CD8-positive, alpha-beta memory T cell (primary cell): ENCODE results near the gene LCN6. TPM values are rescaled to one million over a fixed set of nuclear protein-coding genes. Genes with fewer than 3 reads are reported as not detected.
"Not testable (repeated sequence)": the region's sequence is repeated elsewhere in the genome, so short reads cannot be mapped to it uniquely, and the experiment has no call there.

ENCODE experiments used
- CTCF ChIA-PET: fragments of 350-600 bp; sonication (Branson Sonifier 250); formaldehyde crosslinking; loops from one replicate; lab custom pipeline; 2021; ENCODE audit warnings: antibody characterized with exemption; lab: Charles Lee
- POLR2A ChIA-PET: fragments of 350-600 bp; sonication (Branson Sonifier 250); formaldehyde crosslinking; loops from one replicate; lab custom pipeline; 2021; ENCODE audit warnings: antibody characterized with exemption; lab: Charles Lee
- DNase-seq, 5 donors: peaks; one replicate each; pipeline versions ENCODE4 v3.0.0 to v3.0.0-alpha.2; 2020 to 2022; ENCODE audit warnings: mixed read lengths in 1 of 5
- H3K27ac ChIP-seq: one replicate; pipeline ENCODE4 v1.7.0; 2013; ENCODE audit warnings: low read depth, mild to moderate bottlenecking, low read length, moderate library complexity
- H3K27me3 ChIP-seq: 2 replicates; pipeline ENCODE4 v1.7.0; 2013; ENCODE audit warnings: low read length, mild to moderate bottlenecking; ENCODE audit not compliant: insufficient read depth, poor library complexity, severe bottlenecking
- H3K36me3 ChIP-seq: 2 replicates; pipeline ENCODE4 v1.7.0; 2013; ENCODE audit warnings: mild to moderate bottlenecking, low read length, moderate library complexity; ENCODE audit not compliant: insufficient read depth
- H3K4me1 ChIP-seq: 2 replicates; pipeline ENCODE4 v1.7.0; 2013; ENCODE audit warnings: mild to moderate bottlenecking, low read length, moderate library complexity; ENCODE audit not compliant: insufficient read depth
- H3K4me3 ChIP-seq: 2 replicates; pipeline ENCODE4 v1.7.0; 2013; ENCODE audit warnings: mild to moderate bottlenecking, low read length
- H3K9me3 ChIP-seq: 2 replicates; pipeline ENCODE4 v1.7.0; 2013; ENCODE audit warnings: mild to moderate bottlenecking, low read length
- H3K27ac Mint-ChIP-seq, 8 donors: one replicate each; pipeline ENCODE4 v1.8.0; 2020 to 2021; ENCODE audit warnings: mixed read lengths in 8 of 8, mild to moderate bottlenecking in 6 of 8, inconsistent platforms in 3 of 8, moderate library complexity in 3 of 8
- H3K27me3 Mint-ChIP-seq, 2 donors: one replicate each; pipeline ENCODE4 v1.8.0; 2020 to 2021; ENCODE audit warnings: mixed read lengths in 2 of 2, mild to moderate bottlenecking in 1 of 2, moderate library complexity in 1 of 2
- H3K36me3 Mint-ChIP-seq, 3 donors: one replicate each; pipeline ENCODE4 v1.8.0; 2020 to 2021; ENCODE audit warnings: mixed read lengths in 3 of 3, inconsistent platforms in 1 of 3, mild to moderate bottlenecking in 1 of 3
- H3K4me1 Mint-ChIP-seq, 3 donors: one replicate each; pipeline ENCODE4 v1.8.0; 2020 to 2021; ENCODE audit warnings: mixed read lengths in 3 of 3, inconsistent platforms in 1 of 3, mild to moderate bottlenecking in 1 of 3
- H3K4me3 Mint-ChIP-seq, 7 donors: one replicate each; pipeline ENCODE4 v1.8.0; 2020 to 2021; ENCODE audit warnings: mixed read lengths in 7 of 7, mild to moderate bottlenecking in 6 of 7, moderate library complexity in 4 of 7, inconsistent platforms in 2 of 7
- H3K9me3 Mint-ChIP-seq, 5 donors: one replicate each; pipeline ENCODE4 v1.8.0; 2020 to 2022; ENCODE audit warnings: mixed read lengths in 5 of 5, mild to moderate bottlenecking in 3 of 5, moderate library complexity in 2 of 5, inconsistent platforms in 1 of 5
- polyA plus RNA-seq: library from polyadenylated mRNA; unstranded; fragments of 300-500 nt; fragmentation: Illumina TruSeq; gene quantifications from one replicate; pipeline ENCODE4 v1.2.3, GENCODE V29; 2021
- total RNA-seq, 2 experiments: library from RNA; stranded (reverse); gene quantifications; one replicate each; pipeline ENCODE4 v1.2.3, GENCODE V29; 2021

The LCN6 gene
- total and polyA plus RNA-seq, 3 experiments from 2014 or later = not detected

DNA sequence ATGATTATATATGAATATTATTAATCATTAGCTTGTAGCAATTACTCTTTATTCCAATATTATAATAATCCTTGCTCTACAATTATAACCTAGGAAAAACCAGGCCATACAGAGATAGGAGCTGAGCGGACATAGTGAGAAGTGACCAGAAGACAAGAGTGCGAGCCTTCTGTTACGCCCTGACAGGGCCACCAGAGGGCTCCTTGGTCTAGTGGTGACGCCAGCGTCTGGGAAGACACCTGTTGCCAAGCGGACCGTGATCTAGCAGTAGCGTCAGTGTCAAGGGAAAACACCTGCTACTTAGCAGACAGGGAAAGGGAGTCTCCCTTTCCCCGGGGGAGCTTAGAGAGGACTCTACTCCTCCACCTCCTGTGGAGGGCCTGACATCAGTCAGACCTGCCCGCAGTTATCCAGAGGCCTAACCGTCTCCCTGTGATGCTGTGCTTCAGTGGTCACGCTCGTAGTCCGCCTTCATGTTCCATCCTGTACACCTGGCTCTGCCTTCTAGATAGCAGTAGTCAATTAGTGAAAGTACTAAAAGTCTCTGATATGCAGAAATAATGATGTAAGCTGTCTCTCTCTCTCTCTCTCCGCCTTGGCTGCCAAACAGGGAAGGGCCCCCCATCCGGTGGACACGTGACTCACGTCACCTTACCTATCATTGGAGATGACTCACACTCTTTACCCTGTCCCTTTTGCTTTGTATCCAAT lies 18.2 kb upstream of the LCN6 start:
- peak overlapping the region in 5 of 7 donors; percentile 4 to 71 (median 36) for H3K4me3 Mint-ChIP-seq
- DNase-seq = peak in 2 of 5 donors; percentile 35 to 70
- H3K36me3 ChIP-seq, H3K4me1 ChIP-seq, H3K27ac ChIP-seq, H3K9me3 Mint-ChIP-seq, H3K4me3 ChIP-seq, H3K27me3 ChIP-seq, POLR2A ChIA-PET, H3K36me3 Mint-ChIP-seq, H3K9me3 ChIP-seq: not testable (repeated sequence)
- H3K4me1 Mint-ChIP-seq = peaks cover 5 to 14% (median 13%) of the 10 kb centered on the region in 3 donors
- H3K27me3 Mint-ChIP-seq = peaks cover 8 to 13% of the 10 kb centered on the region in 2 donors
- CTCF ChIA-PET = interaction anchor here (0.7 to 4.5 kb wide), 5 partner anchors 11 to 301 kb away, joined by 3 to 13 read pairs (median 3); partner anchors contain the start of gene RABL6
- peak overlapping the region in 6 of 8 donors; percentile 24 to 93 (median 80) for H3K27ac Mint-ChIP-seq

- H3K36me3 Mint-ChIP-seq, POLR2A ChIA-PET, H3K4me1 ChIP-seq, H3K4me3 ChIP-seq, H3K27ac ChIP-seq, H3K27me3 ChIP-seq, DNase-seq, H3K9me3 Mint-ChIP-seq, H3K36me3 ChIP-seq, H3K9me3 ChIP-seq: not testable (repeated sequence)
- H3K27ac Mint-ChIP-seq = peak overlapping the region in 3 of 8 donors; percentile 28 to 72 (median 52)
- CTCF ChIA-PET = interaction anchor here (0.7 to 4.5 kb wide), 5 partner anchors 12 to 302 kb away, joined by 3 to 13 read pairs (median 3); partner anchors contain the start of gene RABL6
- H3K4me3 Mint-ChIP-seq = peak overlapping the region in 3 of 7 donors; percentile 14 to 65 (median 41)
- peaks cover 10 to 15% of the 10 kb centered on the region in 2 donors for H3K27me3 Mint-ChIP-seq
- H3K4me1 Mint-ChIP-seq = peaks cover 5 to 14% (median 13%) of the 10 kb centered on the region in 3 donors
Observed at GRCh38 chr9:136765745-136766409, 17.6 kb upstream of the LCN6 start.

- Histone ChIP-seq H3K4me3 (no peak overlapping the region), H3K27ac (no peak overlapping the region), H3K9me3 (no peaks in the 10 kb centered on the region), H3K36me3 (no peaks in the 10 kb centered on the region), H3K27me3 (no peaks in the 10 kb centered on the region), H3K4me1 (no peaks in the 10 kb centered on the region)
- Mint-ChIP-seq H3K27me3 (peaks cover 12 to 20% of the 10 kb centered on the region in 2 donors), H3K4me1 (peaks cover 5 to 14% (median 13%) of the 10 kb centered on the region in 3 donors), H3K4me3 (no peak overlapping the region), H3K9me3 (no peaks in the 10 kb centered on the region), H3K27ac (no peak overlapping the region), H3K36me3 (no peaks in the 10 kb centered on the region)
- ChIA-PET CTCF (no interaction called here), POLR2A (no interaction called here)
- DNase-seq = no peak
Observed at GRCh38 chr9:136765041-136765440, 16.7 kb upstream of the LCN6 start.

GRCh38 chr9:136764301-136764891 lies 16.1 kb upstream of the LCN6 start, which contains the start of gene LCN15:
TSS of gene LCN15 (minus strand) at chr9:136764518. CDS start at chr9:136764488, 30 bp downstream.
- Histone ChIP-seq H3K4me1 (no peaks in the 10 kb centered on the region), H3K4me3 (no peak within 1 kb of the TSS), H3K27me3 (no peaks in the 10 kb centered on the region), H3K9me3 (no peaks in the 10 kb centered on the region), H3K27ac (no peak within 1 kb of the TSS), H3K36me3 (no peaks in the 10 kb centered on the region)
- no peak within 1 kb of the TSS for H3K27ac Mint-ChIP-seq
- H3K4me3 Mint-ChIP-seq = no peak within 1 kb of the TSS
- DNase-seq = no peak
- ChIA-PET CTCF (no interaction called here), POLR2A (no interaction called here)
- peaks cover 5 to 14% (median 10%) of the 10 kb centered on the region in 3 donors for H3K4me1 Mint-ChIP-seq
- peaks cover 14 to 26% of the 10 kb centered on the region in 2 donors for H3K27me3 Mint-ChIP-seq
- H3K36me3 Mint-ChIP-seq = no peaks in the 10 kb centered on the region
- H3K9me3 Mint-ChIP-seq = no peaks in the 10 kb centered on the region

- POLR2A ChIA-PET = no interaction called here
Observed at GRCh38 chr9:136763649-136764035, 15.3 kb upstream of the LCN6 start.

GRCh38 chr9:136762915-136763648 lies 14.8 kb upstream of the LCN6 start:
- no peak overlapping the region for H3K4me3 Mint-ChIP-seq
- Histone ChIP-seq H3K27ac (no peak overlapping the region), H3K4me3 (no peak overlapping the region), H3K9me3 (no peaks in the 10 kb centered on the region), H3K27me3 (no peaks in the 10 kb centered on the region), H3K4me1 (no peaks in the 10 kb centered on the region), H3K36me3 (no peaks in the 10 kb centered on the region)
- H3K36me3 Mint-ChIP-seq = no peaks in the 10 kb centered on the region
- peaks cover 12 to 25% of the 10 kb centered on the region in 2 donors for H3K27me3 Mint-ChIP-seq
- CTCF ChIA-PET = no interaction called here
- POLR2A ChIA-PET = no interaction called here
- no peak overlapping the region for H3K27ac Mint-ChIP-seq
- DNase-seq = peak in 4 of 5 donors; percentile 14 to 45 (median 18)
- peaks cover 5 to 14% (median 10%) of the 10 kb centered on the region in 3 donors for H3K4me1 Mint-ChIP-seq
- H3K9me3 Mint-ChIP-seq = no peaks in the 10 kb centered on the region

More at GRCh38 chr9:136763649-136764035, 15.3 kb upstream of the LCN6 start:
- H3K36me3 ChIP-seq = no peaks in the 10 kb centered on the region
- CTCF ChIA-PET = no interaction called here
- H3K4me3 Mint-ChIP-seq = no peak overlapping the region
- no peaks in the 10 kb centered on the region for H3K36me3 Mint-ChIP-seq
- peaks cover 14 to 26% of the 10 kb centered on the region in 2 donors for H3K27me3 Mint-ChIP-seq
- no peak overlapping the region for H3K27ac Mint-ChIP-seq
- no peak overlapping the region for H3K27ac ChIP-seq
- H3K4me1 ChIP-seq = no peaks in the 10 kb centered on the region
- no peaks in the 10 kb centered on the region for H3K9me3 Mint-ChIP-seq
- no peak overlapping the region for H3K4me3 ChIP-seq
- peaks cover 5 to 14% (median 10%) of the 10 kb centered on the region in 3 donors for H3K4me1 Mint-ChIP-seq
- no peaks in the 10 kb centered on the region for H3K27me3 ChIP-seq
- DNase-seq = peak in 1 of 5 donors; percentile 39
- no peaks in the 10 kb centered on the region for H3K9me3 ChIP-seq

DNA sequence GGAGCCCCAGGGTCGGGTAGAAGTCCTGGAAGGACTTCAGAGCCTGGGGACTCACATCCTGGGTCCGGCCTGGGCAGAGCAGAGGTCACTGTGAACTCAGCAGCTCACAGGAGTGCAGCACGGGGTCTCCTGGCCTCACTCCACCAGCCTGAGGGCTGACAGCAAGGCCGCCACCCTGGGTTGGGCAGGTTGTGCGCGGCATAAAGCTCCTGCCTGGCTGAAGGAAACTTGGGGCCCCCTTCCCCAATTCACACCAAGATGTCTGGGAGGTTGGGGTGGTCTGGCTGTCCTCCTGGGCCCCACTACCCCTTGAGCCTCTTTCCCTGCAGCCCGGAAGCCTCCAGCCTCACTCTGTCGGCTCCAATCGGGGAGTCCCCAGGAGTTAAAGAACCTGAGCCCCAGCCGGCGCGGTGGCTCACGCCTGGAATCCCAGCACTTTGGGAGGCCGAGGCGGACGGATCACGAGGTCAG lies 13.9 kb upstream of the LCN6 start:
- peaks cover 5 to 14% (median 10%) of the 10 kb centered on the region in 3 donors for H3K4me1 Mint-ChIP-seq
- H3K36me3 ChIP-seq = no peaks in the 10 kb centered on the region
- no peaks in the 10 kb centered on the region for H3K27me3 ChIP-seq
- H3K4me1 ChIP-seq = no peaks in the 10 kb centered on the region
- H3K4me3 Mint-ChIP-seq = no peak overlapping the region
- no peak overlapping the region for H3K27ac ChIP-seq
- no peak overlapping the region for H3K27ac Mint-ChIP-seq
- DNase-seq = peak in 1 of 5 donors; percentile 12
- no peaks in the 10 kb centered on the region for H3K36me3 Mint-ChIP-seq
- H3K9me3 Mint-ChIP-seq = no peaks in the 10 kb centered on the region
- H3K27me3 Mint-ChIP-seq = peaks cover 7 to 20% of the 10 kb centered on the region in 2 donors
- CTCF ChIA-PET = no interaction called here
- POLR2A ChIA-PET = no interaction called here
- no peak overlapping the region for H3K4me3 ChIP-seq
- H3K9me3 ChIP-seq = no peaks in the 10 kb centered on the region
